AG04449 (cell line): ENCODE results near the gene PGAM5.

ENCODE experiments used
- CTCF ChIA-PET: fragments of 350-600 bp; formaldehyde crosslinking; extraction: SDS; loops from one replicate; lab custom pipeline; 2021; ENCODE audit warnings: antibody characterized with exemption; lab: Yijun Ruan, JAX
- POLR2A ChIA-PET: fragments of 400-600, 350-600 bp; formaldehyde crosslinking; extraction: SDS; loops from one replicate; lab custom pipeline; 2020; ENCODE audit warnings: antibody characterized with exemption, inconsistent platforms; lab: Yijun Ruan, JAX
- DNase-seq: peaks from one replicate; pipeline ENCODE4 v3.0.0-alpha.2; 2010; ENCODE audit warnings: low read depth, low spot score
- H3K4me3 ChIP-seq: 2 replicates; pipeline ENCODE4 v1.5.1; 2011; ENCODE audit warnings: low read depth, mild to moderate bottlenecking, control low read depth, low read length
- CTCF ChIP-seq: IDR thresholded peaks from one replicate; pipeline ENCODE4 v1.5.1; 2011; ENCODE audit warnings: mild to moderate bottlenecking, moderate library complexity, low read length, control low read depth, inconsistent platforms; ENCODE audit not compliant: insufficient read depth; ENCODE audit errors: missing control alignments

Gene PGAM5

DNA sequence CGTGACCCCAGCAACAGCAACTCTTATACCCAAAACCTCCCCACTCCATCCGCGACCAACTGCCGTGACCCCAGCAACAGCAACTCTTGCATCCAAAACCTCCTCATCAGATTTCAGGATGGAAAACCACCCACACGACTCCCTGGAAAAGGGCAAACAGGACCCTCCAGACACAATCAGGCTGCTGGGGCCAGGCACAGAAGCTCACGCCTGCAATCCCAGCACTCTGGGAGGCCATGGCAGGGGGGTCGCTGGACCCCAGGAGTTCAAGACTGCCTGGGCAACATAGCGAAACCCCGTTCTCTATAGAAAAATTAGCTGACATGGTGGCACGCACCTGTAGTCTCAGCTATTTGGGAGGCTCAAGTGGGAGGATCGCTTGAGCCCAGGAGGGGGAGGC is 19.7 kb downstream of the PGAM5 start:
- no peak overlapping the region for H3K4me3 ChIP-seq
- CTCF ChIA-PET, result interaction anchor here (1.0 kb wide), 1 partner anchor 14 kb away, joined by 3 read pairs; no protein-coding TSS in a partner anchor
- no peak for DNase-seq
- TF ChIP-seq CTCF, result no peak
- POLR2A ChIA-PET, result interaction anchor here (0.5 kb wide), 1 partner anchor 26 kb away, joined by 3 read pairs; no protein-coding TSS in a partner anchor

GRCh38 chr12:132731574-132731973 is 20.9 kb downstream of the PGAM5 start:
- H3K4me3 ChIP-seq, result no peak overlapping the region
- POLR2A ChIA-PET, result no interaction called here
- CTCF ChIA-PET, result interaction anchor here (1.0 kb wide), 1 partner anchor 13 kb away, joined by 3 read pairs; no protein-coding TSS in a partner anchor
- TF ChIP-seq CTCF, result no peak
- DNase-seq, result no peak

DNA sequence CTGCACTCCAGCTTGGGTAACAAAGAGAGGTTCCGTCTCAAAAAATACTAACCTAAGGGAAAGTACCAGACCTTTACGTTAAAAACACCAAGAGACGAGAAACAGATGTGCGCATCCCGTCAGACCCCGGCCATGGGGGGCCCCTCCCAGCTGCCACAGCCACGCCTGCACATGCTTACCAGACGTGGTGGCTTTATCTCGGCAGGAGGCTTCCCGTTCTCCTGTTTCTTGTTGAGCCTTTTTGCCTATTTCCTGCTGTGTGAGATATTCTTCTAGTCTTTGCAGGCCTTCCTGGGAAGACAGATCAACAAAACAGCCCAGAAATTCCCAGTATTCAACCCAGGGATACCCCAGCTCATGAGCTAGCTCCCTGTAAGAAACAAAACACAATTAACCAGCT is 23.6 kb downstream of the PGAM5 start:
- TF ChIP-seq CTCF, result no peak
- CTCF ChIA-PET, result no interaction called here
- no peak overlapping the region for H3K4me3 ChIP-seq
- POLR2A ChIA-PET, result no interaction called here
- no peak for DNase-seq

GRCh38 chr12:132735496-132735895 is 24.9 kb downstream of the PGAM5 start:
- no peak overlapping the region for H3K4me3 ChIP-seq
- no peak for TF ChIP-seq CTCF
- ChIA-PET CTCF (interaction anchor here (1.1 kb wide), 1 partner anchor 32 kb away, joined by 3 read pairs; no protein-coding TSS in a partner anchor), POLR2A (no interaction called here)
- no peak for DNase-seq

DNA sequence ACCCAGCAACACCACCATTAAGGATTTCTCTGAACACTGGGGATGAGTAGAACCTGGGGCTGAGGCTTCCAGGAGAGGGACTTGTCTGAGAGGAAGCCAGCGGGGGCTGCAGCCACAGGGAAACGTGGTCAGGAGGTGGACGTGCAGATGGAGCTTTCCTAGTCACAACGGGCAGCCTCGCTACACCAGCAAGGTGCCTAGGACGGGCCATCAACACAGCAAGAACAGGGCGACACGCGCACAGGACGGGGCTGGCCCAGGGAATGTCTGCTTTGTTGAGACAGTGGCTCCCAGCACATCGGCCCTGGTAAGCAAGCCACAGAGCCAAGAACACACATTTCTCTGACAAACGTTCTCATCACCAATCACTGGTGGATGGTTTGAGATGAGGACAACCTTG is 25.7 kb downstream of the PGAM5 start:
- no peak for DNase-seq
- ChIA-PET POLR2A (no interaction called here), CTCF (no interaction called here)
- H3K4me3 ChIP-seq, result no peak overlapping the region
- no peak for TF ChIP-seq CTCF

- H3K4me3 ChIP-seq, result no peak overlapping the region
- CTCF ChIA-PET, result no interaction called here
- no peak for DNase-seq
- no peak for TF ChIP-seq CTCF
- POLR2A ChIA-PET, result no interaction called here
Observed at GRCh38 chr12:132736913-132737312, 26.3 kb downstream of the PGAM5 start.
